ENCODE results near the gene CAPG. TPM values are rescaled to one million over a fixed set of nuclear protein-coding genes. Genes with fewer than 3 reads are reported as not detected.

CAPG gene
- total RNA-seq, 1 experiment from 2014 or later, result 117 TPM

DNA sequence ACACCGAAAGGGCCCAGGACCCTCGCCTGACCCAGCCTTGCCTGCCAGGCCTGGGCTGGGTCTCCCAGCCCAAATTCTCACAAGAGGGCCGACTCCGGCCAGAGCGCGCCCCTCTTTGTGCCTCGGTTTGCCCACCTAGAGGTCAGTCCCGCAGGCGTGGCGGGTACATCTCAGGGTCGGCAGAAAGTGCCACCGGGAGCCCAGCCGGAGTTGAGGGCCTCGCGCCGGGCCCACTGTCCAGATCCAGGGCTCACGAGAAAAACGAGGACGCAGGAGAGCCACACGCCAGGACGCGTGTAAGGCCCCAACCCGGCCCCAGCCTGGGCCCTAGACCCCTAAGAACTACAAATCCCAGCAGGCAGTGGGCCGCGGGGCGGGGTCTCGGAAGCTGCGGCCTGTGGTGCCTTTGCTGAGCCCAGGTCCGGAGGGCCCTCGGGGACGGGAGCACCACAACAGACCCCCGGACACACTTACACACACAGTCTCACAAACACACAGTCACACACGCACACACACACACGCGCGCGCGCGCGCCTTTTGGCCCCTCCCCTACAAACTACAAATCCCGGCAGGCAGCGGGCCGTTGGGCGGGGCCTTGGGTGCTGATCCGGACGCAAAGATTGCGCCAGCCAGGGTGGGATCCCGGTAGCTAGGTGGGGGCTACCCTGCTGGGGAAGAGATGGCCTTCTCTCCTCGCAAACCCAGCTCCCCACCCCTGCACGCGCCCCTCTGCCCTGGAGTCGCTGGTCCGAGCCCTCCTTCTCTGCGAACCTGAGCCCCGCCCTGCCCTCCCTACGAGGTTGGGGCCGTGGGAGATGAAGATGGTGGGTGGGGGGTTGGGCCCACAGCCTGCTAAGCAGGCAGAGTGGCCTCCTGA lies 8.2 kb upstream of the CAPG start, which contains the start of gene SH2D6:
Gene SH2D6 (plus strand): TSS at position 583 of the 877 bp plus-strand sequence. CDS start 10,752 bp downstream, outside the sequence.
- ChIA-PET CTCF (interaction anchor here (1.2 to 4.5 kb wide), 9 partner anchors 19 to 352 kb away, joined by 4 to 106 read pairs (median 5); partner anchors contain the start of genes GGCX and MAT2A), POLR2A (interaction anchor here (1.0 to 2.8 kb wide), 10 partner anchors 13 to 193 kb away, joined by 3 to 34 read pairs (median 4); partner anchors contain the start of genes C2orf68, ELMOD3, GGCX and MAT2A)
- ATAC-seq (peak; percentile 73), DNase-seq (ENCODE audit: low spot score) (peak; percentile 87)
- Mint-ChIP-seq H3K36me3 (no peaks in the 10 kb centered on the region), H3K27me3 (ENCODE audit: low read depth) (no peaks in the 10 kb centered on the region), H3K4me3 (peak within 1 kb of the TSS; percentile 82), H3K27ac (peak within 1 kb of the TSS; percentile 71), H3K4me1 (peaks cover 34% of the 10 kb centered on the region), H3K9me3 (no peaks in the 10 kb centered on the region)
- TF ChIP-seq IRF2 (CRISPR knock-in tag; IDR thresholded peaks at IDR 0.05; ENCODE audit: borderline replicate concordance, low read depth), result no peak
- no peak for TF ChIP-seq ESRRA (CRISPR knock-in tag; IDR thresholded peaks at IDR 0.05; ENCODE audit: borderline replicate concordance)
- no peak for TF ChIP-seq NFYB (CRISPR knock-in tag; conservative IDR thresholded peaks at IDR 0.05; ENCODE audit: low read depth)
- no peak for TF ChIP-seq ZNF138 (CRISPR knock-in tag; conservative IDR thresholded peaks at IDR 0.05)
- TF ChIP-seq GABPB1 (CRISPR knock-in tag; IDR thresholded peaks at IDR 0.05), result peak; percentile 98
- 0 out of 2 replicates have a peak, but pooled peaks have one; percentile 8 for TF ChIP-seq FOXP1 (CRISPR knock-in tag; IDR thresholded peaks at IDR 0.05; ENCODE audit: borderline replicate concordance)
- TF ChIP-seq, protein P1, sequence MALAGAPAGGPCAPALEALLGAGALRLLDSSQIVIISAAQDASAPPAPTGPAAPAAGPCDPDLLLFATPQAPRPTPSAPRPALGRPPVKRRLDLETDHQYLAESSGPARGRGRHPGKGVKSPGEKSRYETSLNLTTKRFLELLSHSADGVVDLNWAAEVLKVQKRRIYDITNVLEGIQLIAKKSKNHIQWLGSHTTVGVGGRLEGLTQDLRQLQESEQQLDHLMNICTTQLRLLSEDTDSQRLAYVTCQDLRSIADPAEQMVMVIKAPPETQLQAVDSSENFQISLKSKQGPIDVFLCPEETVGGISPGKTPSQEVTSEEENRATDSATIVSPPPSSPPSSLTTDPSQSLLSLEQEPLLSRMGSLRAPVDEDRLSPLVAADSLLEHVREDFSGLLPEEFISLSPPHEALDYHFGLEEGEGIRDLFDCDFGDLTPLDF (CRISPR knock-in tag; IDR thresholded peaks at IDR 0.05), result no peak
- TF ChIP-seq ELF4 (CRISPR knock-in tag; IDR thresholded peaks at IDR 0.05; ENCODE audit: low read depth), result no peak
- peak; percentile 83 for TF ChIP-seq SP1 (CRISPR knock-in tag; conservative IDR thresholded peaks at IDR 0.05)
- TF ChIP-seq, protein P2, sequence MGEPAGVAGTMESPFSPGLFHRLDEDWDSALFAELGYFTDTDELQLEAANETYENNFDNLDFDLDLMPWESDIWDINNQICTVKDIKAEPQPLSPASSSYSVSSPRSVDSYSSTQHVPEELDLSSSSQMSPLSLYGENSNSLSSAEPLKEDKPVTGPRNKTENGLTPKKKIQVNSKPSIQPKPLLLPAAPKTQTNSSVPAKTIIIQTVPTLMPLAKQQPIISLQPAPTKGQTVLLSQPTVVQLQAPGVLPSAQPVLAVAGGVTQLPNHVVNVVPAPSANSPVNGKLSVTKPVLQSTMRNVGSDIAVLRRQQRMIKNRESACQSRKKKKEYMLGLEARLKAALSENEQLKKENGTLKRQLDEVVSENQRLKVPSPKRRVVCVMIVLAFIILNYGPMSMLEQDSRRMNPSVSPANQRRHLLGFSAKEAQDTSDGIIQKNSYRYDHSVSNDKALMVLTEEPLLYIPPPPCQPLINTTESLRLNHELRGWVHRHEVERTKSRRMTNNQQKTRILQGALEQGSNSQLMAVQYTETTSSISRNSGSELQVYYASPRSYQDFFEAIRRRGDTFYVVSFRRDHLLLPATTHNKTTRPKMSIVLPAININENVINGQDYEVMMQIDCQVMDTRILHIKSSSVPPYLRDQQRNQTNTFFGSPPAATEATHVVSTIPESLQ (CRISPR knock-in tag; IDR thresholded peaks at IDR 0.05), result no peak
- TF ChIP-seq ZNF396 (CRISPR knock-in tag; IDR thresholded peaks at IDR 0.05; ENCODE audit: borderline replicate concordance), result no peak
- no peak for TF ChIP-seq PRRX2 (CRISPR knock-in tag; IDR thresholded peaks at IDR 0.05)
- TF ChIP-seq SMAD4 (CRISPR knock-in tag; IDR thresholded peaks at IDR 0.05), result no peak
- TF ChIP-seq ZNF671 (CRISPR knock-in tag; IDR thresholded peaks at IDR 0.05), result no peak
- TF ChIP-seq RORB (CRISPR knock-in tag; IDR thresholded peaks at IDR 0.05), result no peak
- peak; percentile 6; the same call in 1 of the 2 replicates for TF ChIP-seq TP53 (CRISPR knock-in tag; IDR thresholded peaks at IDR 0.05)
- TF ChIP-seq, protein P3, sequence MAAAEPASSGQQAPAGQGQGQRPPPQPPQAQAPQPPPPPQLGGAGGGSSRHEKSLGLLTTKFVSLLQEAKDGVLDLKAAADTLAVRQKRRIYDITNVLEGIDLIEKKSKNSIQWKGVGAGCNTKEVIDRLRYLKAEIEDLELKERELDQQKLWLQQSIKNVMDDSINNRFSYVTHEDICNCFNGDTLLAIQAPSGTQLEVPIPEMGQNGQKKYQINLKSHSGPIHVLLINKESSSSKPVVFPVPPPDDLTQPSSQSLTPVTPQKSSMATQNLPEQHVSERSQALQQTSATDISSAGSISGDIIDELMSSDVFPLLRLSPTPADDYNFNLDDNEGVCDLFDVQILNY (CRISPR knock-in tag; IDR thresholded peaks at IDR 0.05), result peak; percentile 65; the same call in 1 of the 2 replicates
- TF ChIP-seq, protein P4, sequence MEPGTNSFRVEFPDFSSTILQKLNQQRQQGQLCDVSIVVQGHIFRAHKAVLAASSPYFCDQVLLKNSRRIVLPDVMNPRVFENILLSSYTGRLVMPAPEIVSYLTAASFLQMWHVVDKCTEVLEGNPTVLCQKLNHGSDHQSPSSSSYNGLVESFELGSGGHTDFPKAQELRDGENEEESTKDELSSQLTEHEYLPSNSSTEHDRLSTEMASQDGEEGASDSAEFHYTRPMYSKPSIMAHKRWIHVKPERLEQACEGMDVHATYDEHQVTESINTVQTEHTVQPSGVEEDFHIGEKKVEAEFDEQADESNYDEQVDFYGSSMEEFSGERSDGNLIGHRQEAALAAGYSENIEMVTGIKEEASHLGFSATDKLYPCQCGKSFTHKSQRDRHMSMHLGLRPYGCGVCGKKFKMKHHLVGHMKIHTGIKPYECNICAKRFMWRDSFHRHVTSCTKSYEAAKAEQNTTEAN (CRISPR knock-in tag; IDR thresholded peaks at IDR 0.05), result peak; percentile 89
- TF ChIP-seq, protein P5, sequence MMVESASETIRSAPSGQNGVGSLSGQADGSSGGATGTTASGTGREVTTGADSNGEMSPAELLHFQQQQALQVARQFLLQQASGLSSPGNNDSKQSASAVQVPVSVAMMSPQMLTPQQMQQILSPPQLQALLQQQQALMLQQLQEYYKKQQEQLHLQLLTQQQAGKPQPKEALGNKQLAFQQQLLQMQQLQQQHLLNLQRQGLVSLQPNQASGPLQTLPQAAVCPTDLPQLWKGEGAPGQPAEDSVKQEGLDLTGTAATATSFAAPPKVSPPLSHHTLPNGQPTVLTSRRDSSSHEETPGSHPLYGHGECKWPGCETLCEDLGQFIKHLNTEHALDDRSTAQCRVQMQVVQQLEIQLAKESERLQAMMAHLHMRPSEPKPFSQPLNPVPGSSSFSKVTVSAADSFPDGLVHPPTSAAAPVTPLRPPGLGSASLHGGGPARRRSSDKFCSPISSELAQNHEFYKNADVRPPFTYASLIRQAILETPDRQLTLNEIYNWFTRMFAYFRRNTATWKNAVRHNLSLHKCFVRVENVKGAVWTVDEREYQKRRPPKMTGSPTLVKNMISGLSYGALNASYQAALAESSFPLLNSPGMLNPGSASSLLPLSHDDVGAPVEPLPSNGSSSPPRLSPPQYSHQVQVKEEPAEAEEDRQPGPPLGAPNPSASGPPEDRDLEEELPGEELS (CRISPR knock-in tag; IDR thresholded peaks at IDR 0.05), result 0 out of 2 replicates have a peak, but pooled peaks have one; percentile 9
- TF ChIP-seq, protein P6, sequence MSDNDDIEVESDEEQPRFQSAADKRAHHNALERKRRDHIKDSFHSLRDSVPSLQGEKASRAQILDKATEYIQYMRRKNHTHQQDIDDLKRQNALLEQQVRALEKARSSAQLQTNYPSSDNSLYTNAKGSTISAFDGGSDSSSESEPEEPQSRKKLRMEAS (CRISPR knock-in tag; IDR thresholded peaks at IDR 0.05), result peak; percentile 29; the same call in 1 of the 2 replicates
- TF ChIP-seq, protein P7, sequence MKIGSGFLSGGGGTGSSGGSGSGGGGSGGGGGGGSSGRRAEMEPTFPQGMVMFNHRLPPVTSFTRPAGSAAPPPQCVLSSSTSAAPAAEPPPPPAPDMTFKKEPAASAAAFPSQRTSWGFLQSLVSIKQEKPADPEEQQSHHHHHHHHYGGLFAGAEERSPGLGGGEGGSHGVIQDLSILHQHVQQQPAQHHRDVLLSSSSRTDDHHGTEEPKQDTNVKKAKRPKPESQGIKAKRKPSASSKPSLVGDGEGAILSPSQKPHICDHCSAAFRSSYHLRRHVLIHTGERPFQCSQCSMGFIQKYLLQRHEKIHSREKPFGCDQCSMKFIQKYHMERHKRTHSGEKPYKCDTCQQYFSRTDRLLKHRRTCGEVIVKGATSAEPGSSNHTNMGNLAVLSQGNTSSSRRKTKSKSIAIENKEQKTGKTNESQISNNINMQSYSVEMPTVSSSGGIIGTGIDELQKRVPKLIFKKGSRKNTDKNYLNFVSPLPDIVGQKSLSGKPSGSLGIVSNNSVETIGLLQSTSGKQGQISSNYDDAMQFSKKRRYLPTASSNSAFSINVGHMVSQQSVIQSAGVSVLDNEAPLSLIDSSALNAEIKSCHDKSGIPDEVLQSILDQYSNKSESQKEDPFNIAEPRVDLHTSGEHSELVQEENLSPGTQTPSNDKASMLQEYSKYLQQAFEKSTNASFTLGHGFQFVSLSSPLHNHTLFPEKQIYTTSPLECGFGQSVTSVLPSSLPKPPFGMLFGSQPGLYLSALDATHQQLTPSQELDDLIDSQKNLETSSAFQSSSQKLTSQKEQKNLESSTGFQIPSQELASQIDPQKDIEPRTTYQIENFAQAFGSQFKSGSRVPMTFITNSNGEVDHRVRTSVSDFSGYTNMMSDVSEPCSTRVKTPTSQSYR (CRISPR knock-in tag; IDR thresholded peaks at IDR 0.05), result 0 out of 2 replicates have a peak, but pooled peaks have one; percentile 48
- peak; percentile 93 for TF ChIP-seq ZNF121 (CRISPR knock-in tag; IDR thresholded peaks at IDR 0.05)
- TF ChIP-seq RELA (CRISPR knock-in tag; IDR thresholded peaks at IDR 0.05; ENCODE audit: borderline replicate concordance), result no peak
- TF ChIP-seq, protein P8, sequence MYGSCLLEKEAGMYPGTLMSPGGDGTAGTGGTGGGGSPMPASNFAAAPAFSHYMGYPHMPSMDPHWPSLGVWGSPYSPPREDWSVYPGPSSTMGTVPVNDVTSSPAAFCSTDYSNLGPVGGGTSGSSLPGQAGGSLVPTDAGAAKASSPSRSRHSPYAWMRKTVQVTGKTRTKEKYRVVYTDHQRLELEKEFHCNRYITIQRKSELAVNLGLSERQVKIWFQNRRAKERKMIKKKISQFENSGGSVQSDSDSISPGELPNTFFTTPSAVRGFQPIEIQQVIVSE (CRISPR knock-in tag; IDR thresholded peaks at IDR 0.05; ENCODE audit: borderline replicate concordance), result no peak

All from WTC11 (cell line).